ENCODE data around the gene CDIPT.

CDIPT gene

GRCh38 chr16:29868396-29869009 is 5.5 kb upstream of the CDIPT start:
- H3K27ac ChIP-seq (ENCODE audit: poor library complexity, severe bottlenecking) = no peak overlapping the region
- DNase-seq (ENCODE audit: low spot score) (no peak), ATAC-seq (ENCODE audit: low read depth) (no peak)
- no peaks in the 10 kb centered on the region for H3K36me3 ChIP-seq (ENCODE audit: low read depth)
- H3K27me3 ChIP-seq (ENCODE audit: insufficient read depth, poor library complexity, severe bottlenecking) = no peaks in the 10 kb centered on the region
- no peaks in the 10 kb centered on the region for H3K9me3 ChIP-seq (ENCODE audit: severe bottlenecking)
- no peaks in the 10 kb centered on the region for H3K4me1 ChIP-seq (ENCODE audit: insufficient read depth, poor library complexity, severe bottlenecking)
- H3K4me3 ChIP-seq (ENCODE audit: severe bottlenecking) = no peak overlapping the region
- no peak for TF ChIP-seq CTCF (IDR thresholded peaks at IDR 0.05; ENCODE audit: poor library complexity, severe bottlenecking)

- no peak for TF ChIP-seq CTCF (IDR thresholded peaks at IDR 0.05; ENCODE audit: poor library complexity, severe bottlenecking)
- no peaks in the 10 kb centered on the region for H3K27me3 ChIP-seq (ENCODE audit: insufficient read depth, poor library complexity, severe bottlenecking)
- DNase-seq (ENCODE audit: low spot score) (no peak), ATAC-seq (ENCODE audit: low read depth) (no peak)
- no peak overlapping the region for H3K27ac ChIP-seq (ENCODE audit: poor library complexity, severe bottlenecking)
- no peaks in the 10 kb centered on the region for H3K4me1 ChIP-seq (ENCODE audit: insufficient read depth, poor library complexity, severe bottlenecking)
- no peak overlapping the region for H3K4me3 ChIP-seq (ENCODE audit: severe bottlenecking)
- H3K36me3 ChIP-seq (ENCODE audit: low read depth) = peaks cover 6% of the 10 kb centered on the region
- H3K9me3 ChIP-seq (ENCODE audit: severe bottlenecking) = no peaks in the 10 kb centered on the region
Measured at GRCh38 chr16:29864205-29864604, 1.2 kb upstream of the CDIPT start.

- H3K36me3 ChIP-seq (ENCODE audit: low read depth) = peaks cover 6% of the 10 kb centered on the region
- H3K27me3 ChIP-seq (ENCODE audit: insufficient read depth, poor library complexity, severe bottlenecking) = no peaks in the 10 kb centered on the region
- ATAC-seq (ENCODE audit: low read depth) (no peak), DNase-seq (ENCODE audit: low spot score) (no peak)
- no peaks in the 10 kb centered on the region for H3K9me3 ChIP-seq (ENCODE audit: severe bottlenecking)
- peak; percentile 58 for TF ChIP-seq CTCF (IDR thresholded peaks at IDR 0.05; ENCODE audit: poor library complexity, severe bottlenecking)
- H3K27ac ChIP-seq (ENCODE audit: poor library complexity, severe bottlenecking) = peak overlapping the region; percentile 50
- H3K4me3 ChIP-seq (ENCODE audit: severe bottlenecking) = peak overlapping the region; percentile 77
- H3K4me1 ChIP-seq (ENCODE audit: insufficient read depth, poor library complexity, severe bottlenecking) = no peaks in the 10 kb centered on the region
Measured at GRCh38 chr16:29863669-29863984, 601 bp upstream of the CDIPT start.

GRCh38 chr16:29862383-29862883 is 593 bp downstream of the CDIPT start:
- no peaks in the 10 kb centered on the region for H3K27me3 ChIP-seq (ENCODE audit: insufficient read depth, poor library complexity, severe bottlenecking)
- TF ChIP-seq CTCF (IDR thresholded peaks at IDR 0.05; ENCODE audit: poor library complexity, severe bottlenecking) = no peak
- H3K4me1 ChIP-seq (ENCODE audit: insufficient read depth, poor library complexity, severe bottlenecking) = no peaks in the 10 kb centered on the region
- no peaks in the 10 kb centered on the region for H3K9me3 ChIP-seq (ENCODE audit: severe bottlenecking)
- H3K4me3 ChIP-seq (ENCODE audit: severe bottlenecking) = peak overlapping the region; percentile 77
- H3K27ac ChIP-seq (ENCODE audit: poor library complexity, severe bottlenecking) = peak overlapping the region; percentile 50
- DNase-seq (ENCODE audit: low spot score) (no peak), ATAC-seq (ENCODE audit: low read depth) (peak; percentile 7; the same call in 2 of the 3 replicates)
- H3K36me3 ChIP-seq (ENCODE audit: low read depth) = peaks cover 6% of the 10 kb centered on the region

- Histone ChIP-seq H3K27ac (ENCODE audit: poor library complexity, severe bottlenecking) (no peak overlapping the region), H3K9me3 (ENCODE audit: severe bottlenecking) (no peaks in the 10 kb centered on the region), H3K4me3 (ENCODE audit: severe bottlenecking) (no peak overlapping the region), H3K27me3 (ENCODE audit: insufficient read depth, poor library complexity, severe bottlenecking) (no peaks in the 10 kb centered on the region), H3K36me3 (ENCODE audit: low read depth) (peaks cover 6% of the 10 kb centered on the region), H3K4me1 (ENCODE audit: insufficient read depth, poor library complexity, severe bottlenecking) (no peaks in the 10 kb centered on the region)
- ATAC-seq (ENCODE audit: low read depth) = no peak
- DNase-seq (ENCODE audit: low spot score) = no peak
- no peak for TF ChIP-seq CTCF (IDR thresholded peaks at IDR 0.05; ENCODE audit: poor library complexity, severe bottlenecking)
Measured at GRCh38 chr16:29860218-29860617, 2.8 kb downstream of the CDIPT start.
